ENCODE measurements around the gene SOCS6.

Gene SOCS6

DNA sequence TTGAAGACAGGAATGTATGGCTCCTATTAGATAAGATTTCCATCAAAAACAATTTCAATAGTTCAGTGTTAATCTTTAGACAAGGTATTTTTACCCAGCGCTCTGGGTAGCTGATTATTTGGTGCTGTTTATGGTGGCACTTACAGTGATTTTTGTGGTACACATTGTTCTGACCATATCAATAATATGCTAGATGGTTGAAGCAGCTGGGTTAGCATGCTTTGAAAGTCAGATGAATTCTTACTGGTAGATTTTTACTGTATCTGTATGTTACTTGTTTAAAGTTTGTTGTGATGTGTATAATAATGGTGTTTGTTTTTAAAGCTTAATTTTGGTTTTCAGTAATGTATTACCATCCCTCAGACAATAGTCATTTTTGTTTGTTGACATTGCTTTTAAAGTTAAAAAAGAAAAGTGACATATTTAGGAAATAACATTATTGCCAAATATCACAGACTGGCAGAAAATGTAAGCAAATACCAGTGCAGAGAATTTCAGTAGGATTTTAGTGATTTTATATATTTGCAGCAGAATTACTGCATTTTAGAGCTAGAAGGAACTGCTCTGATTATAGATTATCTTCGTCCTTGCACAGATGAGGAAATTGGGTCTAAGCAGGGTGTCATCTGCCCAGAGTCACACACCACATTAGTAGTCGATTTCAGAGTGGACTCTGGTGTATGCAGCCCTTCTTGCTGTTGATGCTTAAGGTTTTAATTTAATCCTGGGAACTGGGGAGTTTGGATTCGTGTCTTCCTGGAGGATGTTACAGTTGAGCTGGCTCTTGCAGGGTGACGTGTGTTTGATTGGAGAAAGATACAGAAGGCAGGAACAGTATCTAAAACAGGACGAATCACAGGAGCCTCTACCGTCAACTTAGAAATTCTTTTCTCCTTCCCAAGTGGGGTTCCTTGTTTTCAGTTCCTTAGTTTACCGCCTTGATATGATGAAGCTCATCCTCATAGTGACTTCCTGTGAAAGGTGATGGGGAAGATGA, 6.6 kb downstream of the SOCS6 start:
- TF ChIP-seq, protein P1, sequence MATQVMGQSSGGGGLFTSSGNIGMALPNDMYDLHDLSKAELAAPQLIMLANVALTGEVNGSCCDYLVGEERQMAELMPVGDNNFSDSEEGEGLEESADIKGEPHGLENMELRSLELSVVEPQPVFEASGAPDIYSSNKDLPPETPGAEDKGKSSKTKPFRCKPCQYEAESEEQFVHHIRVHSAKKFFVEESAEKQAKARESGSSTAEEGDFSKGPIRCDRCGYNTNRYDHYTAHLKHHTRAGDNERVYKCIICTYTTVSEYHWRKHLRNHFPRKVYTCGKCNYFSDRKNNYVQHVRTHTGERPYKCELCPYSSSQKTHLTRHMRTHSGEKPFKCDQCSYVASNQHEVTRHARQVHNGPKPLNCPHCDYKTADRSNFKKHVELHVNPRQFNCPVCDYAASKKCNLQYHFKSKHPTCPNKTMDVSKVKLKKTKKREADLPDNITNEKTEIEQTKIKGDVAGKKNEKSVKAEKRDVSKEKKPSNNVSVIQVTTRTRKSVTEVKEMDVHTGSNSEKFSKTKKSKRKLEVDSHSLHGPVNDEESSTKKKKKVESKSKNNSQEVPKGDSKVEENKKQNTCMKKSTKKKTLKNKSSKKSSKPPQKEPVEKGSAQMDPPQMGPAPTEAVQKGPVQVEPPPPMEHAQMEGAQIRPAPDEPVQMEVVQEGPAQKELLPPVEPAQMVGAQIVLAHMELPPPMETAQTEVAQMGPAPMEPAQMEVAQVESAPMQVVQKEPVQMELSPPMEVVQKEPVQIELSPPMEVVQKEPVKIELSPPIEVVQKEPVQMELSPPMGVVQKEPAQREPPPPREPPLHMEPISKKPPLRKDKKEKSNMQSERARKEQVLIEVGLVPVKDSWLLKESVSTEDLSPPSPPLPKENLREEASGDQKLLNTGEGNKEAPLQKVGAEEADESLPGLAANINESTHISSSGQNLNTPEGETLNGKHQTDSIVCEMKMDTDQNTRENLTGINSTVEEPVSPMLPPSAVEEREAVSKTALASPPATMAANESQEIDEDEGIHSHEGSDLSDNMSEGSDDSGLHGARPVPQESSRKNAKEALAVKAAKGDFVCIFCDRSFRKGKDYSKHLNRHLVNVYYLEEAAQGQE (IDR thresholded peaks at IDR 0.05; ENCODE audit: low read depth): no peak
- no peak for TF ChIP-seq RAD21 (IDR thresholded peaks at IDR 0.05; ENCODE audit: low read depth)
- no peak for TF ChIP-seq EGR1 (IDR thresholded peaks at IDR 0.05)
- TF ChIP-seq CREB1 (IDR thresholded peaks at IDR 0.05; ENCODE audit: low read depth): no peak
- no peak for TF ChIP-seq ZBTB7A (IDR thresholded peaks at IDR 0.05; ENCODE audit: low read depth)
- no peak for TF ChIP-seq NFIC (IDR thresholded peaks at IDR 0.05)
- no peak for TF ChIP-seq FOXM1 (IDR thresholded peaks at IDR 0.05; ENCODE audit: borderline replicate concordance, low read depth)

DNA sequence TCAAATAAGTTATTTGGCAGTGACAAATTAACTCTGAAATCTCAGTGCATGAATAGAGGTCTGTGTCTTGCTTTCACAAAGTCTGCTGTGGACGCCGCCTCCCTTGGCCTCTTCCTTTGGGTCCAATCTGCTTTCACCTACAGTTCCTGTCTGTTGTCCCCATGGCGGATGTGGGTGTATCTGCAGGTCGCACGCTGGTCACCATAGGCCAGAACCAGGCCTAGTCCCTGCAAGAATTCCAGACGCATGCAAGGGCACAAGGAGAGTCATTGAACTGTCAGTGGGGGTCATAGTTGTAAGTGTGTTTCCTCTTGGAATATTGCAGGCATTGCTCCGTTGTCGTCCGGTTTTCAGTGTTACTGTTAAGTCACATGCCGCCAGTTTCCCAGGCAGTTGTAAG, 7.4 kb downstream of the SOCS6 start:
- TF ChIP-seq ZBTB7A (IDR thresholded peaks at IDR 0.05; ENCODE audit: low read depth): no peak
- TF ChIP-seq NFIC (IDR thresholded peaks at IDR 0.05): no peak
- TF ChIP-seq TCF12 (IDR thresholded peaks at IDR 0.05; ENCODE audit: low read depth): no peak
- TF ChIP-seq EGR1 (IDR thresholded peaks at IDR 0.05): no peak
- TF ChIP-seq TEAD4 (IDR thresholded peaks at IDR 0.05): no peak
- TF ChIP-seq, protein P2, sequence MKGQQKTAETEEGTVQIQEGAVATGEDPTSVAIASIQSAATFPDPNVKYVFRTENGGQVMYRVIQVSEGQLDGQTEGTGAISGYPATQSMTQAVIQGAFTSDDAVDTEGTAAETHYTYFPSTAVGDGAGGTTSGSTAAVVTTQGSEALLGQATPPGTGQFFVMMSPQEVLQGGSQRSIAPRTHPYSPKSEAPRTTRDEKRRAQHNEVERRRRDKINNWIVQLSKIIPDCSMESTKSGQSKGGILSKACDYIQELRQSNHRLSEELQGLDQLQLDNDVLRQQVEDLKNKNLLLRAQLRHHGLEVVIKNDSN (IDR thresholded peaks at IDR 0.05): no peak

DNA sequence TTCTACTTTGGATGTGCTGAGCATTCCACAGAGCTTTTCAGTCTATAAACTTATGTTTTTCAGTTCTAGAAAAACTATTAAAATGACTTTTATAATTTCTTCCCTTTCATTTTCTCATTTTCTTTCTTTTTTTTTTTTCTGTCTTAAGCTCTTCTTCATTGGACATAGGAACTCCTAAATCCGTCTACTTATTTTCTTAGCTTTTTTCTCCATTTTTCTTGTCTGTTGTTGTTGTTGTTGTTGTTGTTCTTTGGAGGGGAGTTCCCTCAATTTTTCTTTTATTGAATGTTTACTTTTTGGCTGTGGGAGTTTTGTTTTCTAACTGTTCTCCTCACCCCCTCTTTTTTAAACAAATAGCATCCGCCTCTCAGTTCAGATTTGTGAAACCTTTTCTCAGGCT, 7.9 kb downstream of the SOCS6 start:
- no peak for TF ChIP-seq RAD21 (IDR thresholded peaks at IDR 0.05; ENCODE audit: low read depth)
- no peak for TF ChIP-seq CREB1 (IDR thresholded peaks at IDR 0.05; ENCODE audit: low read depth)
- TF ChIP-seq EGR1 (IDR thresholded peaks at IDR 0.05): no peak
- TF ChIP-seq, protein P3, sequence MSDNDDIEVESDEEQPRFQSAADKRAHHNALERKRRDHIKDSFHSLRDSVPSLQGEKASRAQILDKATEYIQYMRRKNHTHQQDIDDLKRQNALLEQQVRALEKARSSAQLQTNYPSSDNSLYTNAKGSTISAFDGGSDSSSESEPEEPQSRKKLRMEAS (IDR thresholded peaks at IDR 0.05): no peak
- no peak for TF ChIP-seq NFIC (IDR thresholded peaks at IDR 0.05)
- TF ChIP-seq, protein P2 (IDR thresholded peaks at IDR 0.05): no peak
- no peak for TF ChIP-seq EP300 (IDR thresholded peaks at IDR 0.05; ENCODE audit: borderline replicate concordance)
- TF ChIP-seq TCF12 (IDR thresholded peaks at IDR 0.05; ENCODE audit: low read depth): no peak
- no peak for TF ChIP-seq ZBTB7A (IDR thresholded peaks at IDR 0.05; ENCODE audit: low read depth)
- TF ChIP-seq YY1 (IDR thresholded peaks at IDR 0.05; ENCODE audit: low read depth): no peak
- TF ChIP-seq TAF1 (IDR thresholded peaks at IDR 0.05; ENCODE audit: low read depth): no peak
- no peak for TF ChIP-seq CEBPB (IDR thresholded peaks at IDR 0.05)
- TF ChIP-seq FOXM1 (IDR thresholded peaks at IDR 0.05; ENCODE audit: borderline replicate concordance, low read depth): no peak

DNA sequence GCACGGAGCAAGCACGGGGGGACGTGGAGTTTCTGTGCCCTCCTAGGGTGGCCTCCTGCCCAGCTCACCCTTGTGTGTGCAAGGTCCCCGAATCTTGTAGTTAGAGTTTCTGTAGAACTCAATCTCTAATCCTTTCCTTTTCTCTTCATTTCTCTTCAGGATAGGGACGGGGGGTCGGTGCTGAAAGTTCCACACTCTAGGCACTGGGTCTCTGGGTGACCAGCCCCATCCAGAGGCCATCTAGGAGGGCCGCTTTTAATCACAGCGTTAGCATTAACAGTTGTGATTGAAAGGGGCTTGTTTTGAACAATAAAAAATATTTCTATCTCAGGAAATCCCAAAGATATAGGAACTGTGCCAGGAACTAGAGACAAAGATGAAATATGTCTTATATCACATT, 10.5 kb downstream of the SOCS6 start:
- TF ChIP-seq CREB1 (IDR thresholded peaks at IDR 0.05; ENCODE audit: low read depth) (no peak), ZBTB7A (IDR thresholded peaks at IDR 0.05; ENCODE audit: low read depth) (no peak), TEAD4 (IDR thresholded peaks at IDR 0.05) (no peak), TCF12 (IDR thresholded peaks at IDR 0.05; ENCODE audit: low read depth) (no peak), TAF1 (IDR thresholded peaks at IDR 0.05; ENCODE audit: low read depth) (no peak), CEBPB (IDR thresholded peaks at IDR 0.05) (no peak), RAD21 (IDR thresholded peaks at IDR 0.05; ENCODE audit: low read depth) (no peak)
- TF ChIP-seq, protein P1 (IDR thresholded peaks at IDR 0.05; ENCODE audit: low read depth): no peak

DNA sequence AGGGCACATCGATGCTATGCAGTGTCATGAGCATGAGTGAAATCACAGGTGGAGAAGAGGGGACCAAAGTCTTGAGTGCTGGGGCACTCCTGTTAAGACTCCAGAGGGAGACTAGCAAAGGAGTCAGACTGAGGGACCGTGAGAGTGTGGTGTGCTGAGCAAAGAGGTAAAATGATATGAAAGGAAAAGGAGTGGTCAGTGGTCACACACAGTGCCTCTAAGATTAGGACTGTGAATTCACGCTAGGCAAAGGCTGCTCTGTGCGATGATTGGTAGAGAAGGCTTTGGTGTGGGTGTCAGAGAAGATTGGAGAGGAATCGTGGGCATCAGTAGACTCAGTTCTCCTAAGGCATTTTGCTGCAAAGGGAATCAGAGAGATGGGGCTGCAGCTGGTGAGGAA, 12.8 kb downstream of the SOCS6 start:
- TF ChIP-seq TAF1 (IDR thresholded peaks at IDR 0.05; ENCODE audit: low read depth) (no peak), YY1 (IDR thresholded peaks at IDR 0.05; ENCODE audit: low read depth) (no peak), CEBPB (IDR thresholded peaks at IDR 0.05) (no peak), TEAD4 (IDR thresholded peaks at IDR 0.05) (no peak), EP300 (IDR thresholded peaks at IDR 0.05; ENCODE audit: borderline replicate concordance) (no peak), TCF12 (IDR thresholded peaks at IDR 0.05; ENCODE audit: low read depth) (no peak), FOXM1 (IDR thresholded peaks at IDR 0.05; ENCODE audit: borderline replicate concordance, low read depth) (no peak), NFIC (IDR thresholded peaks at IDR 0.05) (no peak), EGR1 (IDR thresholded peaks at IDR 0.05) (no peak), RAD21 (IDR thresholded peaks at IDR 0.05; ENCODE audit: low read depth) (no peak)
- TF ChIP-seq, protein P2 (IDR thresholded peaks at IDR 0.05): no peak
- TF ChIP-seq, protein P1 (IDR thresholded peaks at IDR 0.05; ENCODE audit: low read depth): no peak
- TF ChIP-seq, protein P3 (IDR thresholded peaks at IDR 0.05): no peak

Measured in Ishikawa (cell line).